BLaER1 treated with 17β-estradiol and CSF1 and Interleukin-3, amounts not matched to agents 10 nM and 100 nM (cell line): ENCODE measurements around the gene KLF9.
A peak's percentile ranks its signal among the peaks of the same experiment; 100 is the strongest.

Experiments
- H3K27ac ChIP-seq, 11 experiments: shearing (Covaris generic); formaldehyde crosslinking; 2 replicates each; pipeline ENCODE4 v1.8.1; 2022
- H3K27me3 ChIP-seq, 11 experiments: shearing (Covaris generic); formaldehyde crosslinking; 2 replicates each; pipeline ENCODE4 v1.8.1; 2022
- H3K36me3 ChIP-seq, 11 experiments: shearing (Covaris generic); formaldehyde crosslinking; 2 replicates each; pipeline ENCODE4 v1.8.1; 2022
- H3K4me1 ChIP-seq, 10 experiments: shearing (Covaris generic); formaldehyde crosslinking; 2 replicates each; pipeline ENCODE4 v1.8.1; 2022
- H3K4me2 ChIP-seq, 11 experiments: shearing (Covaris generic); formaldehyde crosslinking; 2 replicates each; pipeline ENCODE4 v1.8.1; 2022
- H3K4me3 ChIP-seq, 10 experiments: shearing (Covaris generic); formaldehyde crosslinking; 2 replicates each; pipeline ENCODE4 v1.8.1; 2022
- H3K9ac ChIP-seq, 11 experiments: shearing (Covaris generic); formaldehyde crosslinking; 2 replicates each; pipeline ENCODE4 v1.8.1; 2022
- H3K9me3 ChIP-seq, 11 experiments: shearing (Covaris generic); formaldehyde crosslinking; replicated peaks in 1 of 11; 2 replicates each; pipeline ENCODE4 v1.8.1; 2022
- H4K20me1 ChIP-seq, 11 experiments: shearing (Covaris generic); formaldehyde crosslinking; 2 replicates each; pipeline ENCODE4 v1.8.1; 2022
- Cebpa-rat ChIP-seq, 11 experiments: shearing (Covaris generic); IDR thresholded peaks; 2 replicates each; pipeline ENCODE4 v1.8.1; 2022

The KLF9 gene

DNA sequence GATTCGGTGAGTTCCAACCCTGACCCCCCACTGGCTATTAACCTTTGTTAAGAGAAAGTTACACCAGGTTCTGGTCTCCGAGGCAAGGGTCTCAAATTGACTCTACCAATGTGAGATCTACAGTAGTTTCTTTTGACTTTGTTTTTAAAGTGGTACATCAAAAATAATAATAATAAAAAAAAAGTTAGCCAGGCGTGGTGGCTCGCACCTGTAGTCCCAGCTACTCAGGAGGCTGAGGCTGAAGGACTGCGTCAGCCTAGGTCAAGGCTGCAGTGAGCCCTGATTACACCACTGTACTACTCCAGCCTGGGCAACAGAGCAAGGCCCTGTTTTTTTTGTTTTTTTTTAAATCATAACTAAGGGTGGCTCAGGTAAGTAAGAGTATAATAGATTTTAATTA is 1.0 kb upstream of the KLF9 start:
- H3K9ac ChIP-seq, result peak overlapping the region in 1 of 11 experiments; percentile 97; a peak in 1 of 22 replicates
- no peak for TF ChIP-seq Cebpa-rat (IDR thresholded peaks at IDR 0.05)
- no peaks in the 10 kb centered on the region for H3K9me3 ChIP-seq
- H3K4me3 ChIP-seq, result no peak overlapping the region
- H3K27ac ChIP-seq, result no peak overlapping the region; a peak in 2 of 22 replicates
- H3K27me3 ChIP-seq, result no peaks in the 10 kb centered on the region; a peak in 3 of 22 replicates
- H4K20me1 ChIP-seq, result peaks cover 0 to 12% (median 4%) of the 10 kb centered on the region in 11 experiments; a peak in 7 of 22 replicates
- H3K36me3 ChIP-seq, result no peaks in the 10 kb centered on the region
- peak overlapping the region in 9 of 11 experiments; percentile 82 to 98 (median 95); a peak in 16 of 22 replicates for H3K4me2 ChIP-seq
- peaks cover 37 to 53% (median 45%) of the 10 kb centered on the region in 10 experiments for H3K4me1 ChIP-seq

DNA sequence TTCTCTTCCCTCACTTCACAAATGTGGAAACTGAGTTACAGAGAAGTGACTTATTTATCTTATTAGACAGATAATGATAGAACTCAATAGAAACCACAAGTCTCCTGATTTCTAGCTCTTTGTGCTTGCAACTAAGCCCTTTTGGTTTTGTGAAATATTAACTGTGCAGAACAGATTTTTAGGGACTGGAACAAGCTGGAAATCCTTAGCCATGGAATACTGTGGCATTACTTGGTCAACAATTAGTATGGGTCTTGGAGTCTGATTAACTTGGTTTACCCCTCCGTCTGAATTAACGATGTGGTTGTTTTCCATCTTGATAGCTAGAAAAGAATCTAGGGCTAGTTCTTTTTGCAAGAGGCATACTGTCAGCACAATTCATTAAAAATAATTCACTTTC is 584 bp upstream of the KLF9 start:
- peaks cover 41 to 56% (median 48%) of the 10 kb centered on the region in 10 experiments for H3K4me1 ChIP-seq

DNA sequence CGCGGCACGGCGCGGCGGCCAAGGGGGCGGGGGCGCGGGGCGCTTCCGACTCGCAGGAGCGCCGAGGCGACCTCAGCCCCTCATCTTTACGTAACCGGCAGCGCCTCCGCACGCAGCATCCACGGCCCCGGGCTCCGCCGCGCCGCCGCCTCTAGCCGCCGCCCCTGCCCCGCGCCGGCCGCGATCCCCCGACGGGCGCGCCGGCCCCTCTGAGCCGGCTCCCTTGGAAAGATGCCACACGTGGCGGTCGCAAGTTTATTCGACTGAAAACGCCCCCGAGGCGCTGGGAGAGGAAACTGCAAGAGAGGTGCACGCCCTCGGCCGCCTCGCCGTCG is 1.0 kb downstream of the KLF9 start:
- Histone ChIP-seq H3K4me3 (peak overlapping the region; percentile 76 to 94 (median 88)), H3K36me3 (peaks cover 0 to under 1% (median 0%) of the 10 kb centered on the region in 11 experiments; a peak in 1 of 22 replicates), H4K20me1 (peaks cover 0 to 26% (median 9%) of the 10 kb centered on the region in 11 experiments; a peak in 8 of 22 replicates), H3K4me2 (peak overlapping the region; percentile 82 to 98 (median 94)), H3K9me3 (no peaks in the 10 kb centered on the region), H3K27me3 (no peaks in the 10 kb centered on the region; a peak in 3 of 22 replicates), H3K27ac (peak overlapping the region; percentile 87 to 96 (median 93)), H3K4me1 (peaks cover 47 to 66% (median 56%) of the 10 kb centered on the region in 10 experiments), H3K9ac (peak overlapping the region; percentile 87 to 97 (median 95))
- TF ChIP-seq Cebpa-rat (IDR thresholded peaks at IDR 0.05), result no peak

More for the DNA sequence above, 584 bp upstream of the KLF9 start:
- TF ChIP-seq Cebpa-rat (IDR thresholded peaks at IDR 0.05), result no peak
- Histone ChIP-seq H3K4me3 (peak overlapping the region in 2 of 10 experiments; percentile 88 to 94; a peak in 4 of 20 replicates), H4K20me1 (peaks cover 0 to 16% (median 8%) of the 10 kb centered on the region in 11 experiments; a peak in 7 of 22 replicates), H3K27ac (peak overlapping the region in 6 of 11 experiments; percentile 87 to 96 (median 94); a peak in 6 of 22 replicates), H3K4me2 (peak overlapping the region; percentile 82 to 98 (median 94)), H3K9me3 (no peaks in the 10 kb centered on the region), H3K27me3 (no peaks in the 10 kb centered on the region; a peak in 3 of 22 replicates), H3K9ac (peak overlapping the region in 9 of 11 experiments; percentile 87 to 97 (median 95); a peak in 12 of 22 replicates), H3K36me3 (no peaks in the 10 kb centered on the region)

DNA sequence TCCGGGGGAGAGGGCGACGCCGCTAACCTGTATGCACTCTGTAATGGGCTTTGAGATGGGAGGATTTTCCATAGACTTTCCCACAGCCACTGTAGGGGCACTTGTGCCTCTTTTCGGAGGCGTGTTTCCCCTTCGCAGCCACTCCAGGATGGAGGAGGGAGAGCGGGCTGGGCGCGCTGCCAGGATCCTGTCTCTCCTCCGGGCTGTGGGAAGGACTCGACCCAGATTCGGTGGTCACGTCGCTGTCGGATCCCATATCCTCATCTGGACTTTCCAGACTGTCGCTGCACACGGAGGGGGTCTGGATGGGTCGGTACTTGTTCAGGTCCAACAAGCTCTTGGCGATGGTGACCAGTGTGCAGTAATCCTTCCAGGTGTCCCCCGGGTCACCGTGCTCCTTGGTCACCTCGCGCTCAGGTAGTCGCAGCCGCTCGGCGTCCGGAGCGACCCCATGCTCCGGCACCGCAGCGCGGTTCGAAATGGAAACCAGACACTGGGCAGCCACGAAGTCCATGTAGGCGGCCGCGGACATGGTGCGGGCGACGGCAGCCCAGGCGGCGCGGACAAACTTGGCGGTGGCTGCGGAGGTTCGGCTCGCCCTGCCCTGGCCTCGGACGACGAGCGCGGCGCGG is 1.5 kb downstream of the KLF9 start:
- H3K27me3 ChIP-seq, result no peaks in the 10 kb centered on the region; a peak in 3 of 22 replicates
- peak overlapping the region; percentile 76 to 94 (median 88) for H3K4me3 ChIP-seq
- peaks cover 0 to 5% (median 0%) of the 10 kb centered on the region in 11 experiments; a peak in 1 of 22 replicates for H3K36me3 ChIP-seq
- H3K9ac ChIP-seq, result peak overlapping the region; percentile 87 to 97 (median 95)
- peak overlapping the region; percentile 87 to 96 (median 93) for H3K27ac ChIP-seq
- no peak for TF ChIP-seq Cebpa-rat (IDR thresholded peaks at IDR 0.05)
- no peaks in the 10 kb centered on the region for H3K9me3 ChIP-seq
- peak overlapping the region; percentile 82 to 98 (median 94) for H3K4me2 ChIP-seq
- H4K20me1 ChIP-seq, result peaks cover 0 to 31% (median 9%) of the 10 kb centered on the region in 11 experiments; a peak in 8 of 22 replicates
- H3K4me1 ChIP-seq, result peaks cover 44 to 66% (median 56%) of the 10 kb centered on the region in 10 experiments

DNA sequence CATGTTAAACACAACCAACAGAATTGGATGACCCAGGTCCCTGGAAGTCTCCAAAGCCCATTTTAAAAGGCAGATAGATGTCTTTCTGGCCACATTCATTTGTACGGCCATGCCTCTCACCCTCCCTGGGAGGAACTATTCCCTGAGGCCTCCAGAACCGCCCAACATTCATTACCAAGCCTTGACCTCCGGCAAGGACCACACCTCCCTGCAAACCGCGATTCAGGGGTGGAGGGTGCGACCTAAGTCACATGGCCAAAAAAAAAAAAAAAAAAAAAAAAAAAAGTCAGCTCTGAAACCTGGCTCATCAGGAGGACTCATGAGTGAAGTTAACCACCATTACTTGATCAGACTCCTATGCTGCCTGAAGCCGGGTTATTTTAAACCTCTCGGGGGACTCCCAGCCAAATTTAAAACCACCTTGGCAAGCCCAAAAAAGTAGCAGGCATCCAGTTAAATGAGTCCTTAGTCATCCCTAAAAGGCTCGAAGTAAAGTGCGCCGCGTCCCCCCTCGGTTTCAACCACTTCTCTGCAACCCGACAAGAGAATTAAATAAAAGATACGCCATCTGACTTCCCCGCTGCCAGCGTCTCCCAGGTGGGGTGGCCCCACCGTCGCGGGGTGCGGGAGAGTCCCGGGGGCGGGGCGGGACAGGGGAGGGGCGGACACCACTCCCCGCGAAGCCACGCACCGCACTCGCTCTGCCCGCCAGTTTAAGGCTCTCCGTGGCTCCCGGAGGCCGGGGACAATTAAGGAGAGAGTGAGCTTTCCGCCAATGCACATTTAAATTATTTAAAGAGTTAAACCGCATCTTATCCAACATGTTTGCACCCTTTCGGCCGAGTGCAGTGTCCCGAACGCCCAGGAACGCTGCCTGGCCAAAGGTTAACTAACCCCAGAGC is 2.3 kb downstream of the KLF9 start:
- Histone ChIP-seq H3K9me3 (no peaks in the 10 kb centered on the region), H3K9ac (peak overlapping the region; percentile 87 to 97 (median 95)), H3K27me3 (no peaks in the 10 kb centered on the region; a peak in 3 of 22 replicates), H3K4me3 (peak overlapping the region; percentile 76 to 94 (median 88)), H3K36me3 (peaks cover 0 to 7% (median 0%) of the 10 kb centered on the region in 11 experiments; a peak in 1 of 22 replicates), H3K4me2 (peak overlapping the region; percentile 82 to 98 (median 94)), H4K20me1 (peaks cover 0 to 38% (median 9%) of the 10 kb centered on the region in 11 experiments; a peak in 9 of 22 replicates), H3K27ac (peak overlapping the region; percentile 87 to 96 (median 93)), H3K4me1 (peaks cover 48 to 66% (median 56%) of the 10 kb centered on the region in 10 experiments)
- TF ChIP-seq Cebpa-rat (IDR thresholded peaks at IDR 0.05), result no peak

DNA sequence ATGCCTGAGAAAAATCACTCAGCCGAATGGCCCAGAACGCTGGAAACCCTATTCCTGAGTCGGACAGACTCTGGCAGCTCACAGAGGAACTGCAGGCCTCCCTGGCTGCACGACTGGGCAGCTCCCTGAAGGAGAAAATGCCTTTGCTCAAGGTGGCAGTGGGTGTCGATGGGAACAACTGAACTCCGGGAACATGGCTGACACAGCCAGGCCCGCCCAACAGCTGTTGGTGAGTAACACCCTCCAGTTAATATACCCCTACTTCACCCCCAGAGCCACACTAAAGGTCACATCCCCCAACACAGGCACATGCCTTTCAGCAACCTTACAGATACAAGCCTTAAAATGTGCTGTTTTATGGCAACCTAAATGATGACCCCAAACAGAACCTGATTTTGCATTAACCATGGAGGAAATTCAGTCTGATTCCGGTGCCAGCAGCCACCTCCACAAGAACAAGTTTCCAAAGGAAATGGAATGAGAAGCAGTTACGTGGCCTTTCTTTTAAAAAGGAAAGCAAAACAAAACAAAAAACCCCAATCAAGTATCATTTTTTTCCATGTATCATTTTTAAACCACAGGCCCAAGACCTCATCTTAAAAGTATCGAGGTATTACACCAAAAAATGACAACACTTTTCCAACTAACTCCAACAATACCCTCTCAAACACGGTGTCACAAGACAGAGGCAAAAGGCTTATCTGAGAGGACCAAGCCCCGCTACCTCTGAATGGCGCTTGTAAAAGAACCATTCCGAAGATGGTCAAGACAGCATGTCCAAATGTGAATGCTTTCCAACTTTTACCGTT is 3.1 kb downstream of the KLF9 start:
- Histone ChIP-seq H3K4me3 (peak overlapping the region; percentile 76 to 94 (median 88)), H3K4me2 (peak overlapping the region; percentile 82 to 98 (median 94))

DNA sequence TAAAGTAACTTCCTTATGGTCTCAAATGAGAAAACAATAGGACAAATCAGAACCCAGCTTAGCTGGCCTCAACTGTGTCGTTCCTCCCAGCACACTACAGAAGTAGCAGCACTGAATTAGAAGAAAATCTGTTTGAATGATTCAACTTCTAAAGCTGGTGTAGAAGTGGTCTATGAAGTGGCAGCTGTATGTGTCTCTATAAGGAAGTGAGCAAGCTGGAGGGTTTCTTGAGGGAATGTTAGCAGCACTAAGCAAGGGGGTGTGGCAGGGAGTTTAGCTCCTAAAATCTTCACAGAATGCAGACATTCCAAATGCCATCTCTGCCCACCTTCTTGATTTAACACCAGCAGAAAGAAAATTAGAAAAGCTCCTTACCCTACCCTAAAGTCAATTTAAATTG is 4.1 kb downstream of the KLF9 start:
- Histone ChIP-seq H3K9ac (peak overlapping the region; percentile 87 to 97 (median 95); a peak in 20 of 22 replicates), H3K4me3 (peak overlapping the region; percentile 76 to 94 (median 88)), H3K4me2 (peak overlapping the region; percentile 82 to 98 (median 94)), H3K36me3 (peaks cover 0 to 7% (median 0%) of the 10 kb centered on the region in 11 experiments; a peak in 1 of 22 replicates), H3K4me1 (peaks cover 62 to 71% (median 70%) of the 10 kb centered on the region in 10 experiments), H3K9me3 (no peaks in the 10 kb centered on the region), H3K27me3 (no peaks in the 10 kb centered on the region; a peak in 3 of 22 replicates), H3K27ac (peak overlapping the region in 10 of 11 experiments; percentile 39 to 96 (median 92); a peak in 17 of 22 replicates), H4K20me1 (peaks cover 0 to 54% (median 9%) of the 10 kb centered on the region in 11 experiments; a peak in 9 of 22 replicates)
- no peak for TF ChIP-seq Cebpa-rat (IDR thresholded peaks at IDR 0.05)

More for the DNA sequence above, 3.1 kb downstream of the KLF9 start:
- Histone ChIP-seq H4K20me1 (peaks cover 0 to 45% (median 9%) of the 10 kb centered on the region in 11 experiments; a peak in 9 of 22 replicates), H3K27ac (peak overlapping the region; percentile 87 to 96 (median 93)), H3K9ac (peak overlapping the region; percentile 87 to 97 (median 95)), H3K9me3 (no peaks in the 10 kb centered on the region), H3K27me3 (no peaks in the 10 kb centered on the region; a peak in 3 of 22 replicates), H3K4me1 (peaks cover 56 to 71% (median 62%) of the 10 kb centered on the region in 10 experiments), H3K36me3 (peaks cover 0 to 7% (median 0%) of the 10 kb centered on the region in 11 experiments; a peak in 1 of 22 replicates)
- no peak for TF ChIP-seq Cebpa-rat (IDR thresholded peaks at IDR 0.05)
